Activated CD8-positive, alpha-beta T cell treated with anti-CD3 and anti-CD28 coated beads, Interleukin-2, amount 10 ng/mL, durations not matched to agents 7 days and 5 days (primary cell): Measurements from ENCODE around the gene PAPLN. TPM values are rescaled to one million over a fixed set of nuclear protein-coding genes. Genes with fewer than 3 reads are reported as not detected.

Experiments
- ATAC-seq: fragments of 150-1000 bp; cut with Tn5 transposase; one replicate; pipeline ENCODE4 v1.10.0; 2021; ENCODE audit warnings: moderate library complexity
- CTCF ChIA-PET: fragments of 350-600 bp; sonication (Branson Sonifier 250); formaldehyde crosslinking; loops from one replicate; lab custom pipeline; 2021; ENCODE audit warnings: antibody characterized with exemption; lab: Charles Lee
- POLR2A ChIA-PET: fragments of 350-600 bp; sonication (Branson Sonifier 250); formaldehyde crosslinking; loops from one replicate; lab custom pipeline; 2021; ENCODE audit warnings: antibody characterized with exemption; lab: Charles Lee
- DNase-seq: peaks from one replicate; pipeline ENCODE4 v3.0.0-alpha.2; 2020
- H3K27ac Mint-ChIP-seq: one replicate; pipeline ENCODE4 v1.8.0; 2021; ENCODE audit warnings: mild to moderate bottlenecking, mixed read lengths
- H3K27me3 Mint-ChIP-seq: one replicate; pipeline ENCODE4 v1.8.0; 2021; ENCODE audit warnings: low read depth, mixed read lengths
- H3K36me3 Mint-ChIP-seq: one replicate; pipeline ENCODE4 v1.8.0; 2021; ENCODE audit warnings: low read depth, mixed read lengths
- H3K4me1 Mint-ChIP-seq: one replicate; pipeline ENCODE4 v1.8.0; 2021; ENCODE audit warnings: low read depth, mixed read lengths
- H3K4me3 Mint-ChIP-seq: one replicate; pipeline ENCODE4 v1.8.0; 2021; ENCODE audit warnings: mild to moderate bottlenecking, mixed read lengths
- H3K9me3 Mint-ChIP-seq: one replicate; pipeline ENCODE4 v1.8.0; 2022; ENCODE audit warnings: mixed read lengths; ENCODE audit not compliant: insufficient read depth
- total RNA-seq, 2 experiments: library from RNA; stranded (reverse); gene quantifications; one replicate each; pipeline ENCODE4 v1.2.3, GENCODE V29; 2021

The PAPLN gene
- total RNA-seq, 2 experiments from 2014 or later = 0.29 to 0.45 TPM

DNA sequence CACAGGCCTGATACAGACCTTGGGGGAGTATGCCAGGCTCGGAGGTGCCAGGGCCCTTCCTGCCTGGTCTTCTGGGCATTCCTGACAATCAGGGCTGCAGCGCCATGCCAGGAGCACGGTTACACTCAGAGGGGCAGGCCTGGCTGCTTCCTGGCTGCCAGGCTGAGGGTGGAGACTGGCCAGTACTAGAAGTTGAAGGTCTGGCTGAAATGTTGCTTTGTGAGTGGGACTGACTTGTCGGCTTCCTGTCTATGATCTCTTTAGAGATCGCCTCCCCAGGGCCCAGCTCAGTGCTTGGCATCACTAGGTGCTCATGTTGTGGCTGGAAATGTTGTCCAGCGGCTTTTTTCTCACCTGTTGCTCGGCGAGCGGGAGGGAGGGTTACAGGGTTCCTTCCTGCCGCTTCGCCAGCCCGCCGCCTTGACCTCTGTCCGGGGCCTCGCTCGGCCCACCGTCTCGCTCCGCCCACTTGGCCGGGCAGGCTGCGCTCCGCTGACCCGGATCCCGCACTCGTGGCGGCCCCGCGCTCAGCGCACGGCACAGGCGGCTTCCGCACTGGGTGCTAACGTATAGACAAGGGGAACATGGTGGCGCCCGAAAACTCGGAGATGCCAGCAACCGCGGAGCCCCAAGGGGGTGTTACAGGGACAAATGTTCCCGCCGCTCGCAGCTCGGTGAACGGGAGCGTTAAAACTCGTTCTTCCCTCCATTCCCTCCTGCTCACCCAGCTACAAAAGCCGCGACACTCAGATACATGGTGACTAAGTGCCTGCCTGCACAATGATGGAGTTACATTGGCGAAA is 32.6 kb downstream of the PAPLN start:
- Mint-ChIP-seq H3K4me1 (peaks cover 10% of the 10 kb centered on the region), H3K4me3 (peak overlapping the region; percentile 20), H3K9me3 (no peaks in the 10 kb centered on the region), H3K36me3 (peaks cover 6% of the 10 kb centered on the region), H3K27ac (no peak overlapping the region), H3K27me3 (peaks cover 13% of the 10 kb centered on the region)
- ChIA-PET CTCF (interaction anchor here (1.6 kb wide), 1 partner anchor 202 kb away, joined by 3 read pairs; no protein-coding TSS in a partner anchor), POLR2A (no interaction called here)
- ATAC-seq (peak; percentile 53), DNase-seq (no peak)

GRCh38 chr14:73272393-73272792 is 35.1 kb downstream of the PAPLN start:
- peaks cover 10% of the 10 kb centered on the region for H3K4me1 Mint-ChIP-seq
- ChIA-PET POLR2A (no interaction called here), CTCF (interaction anchor here (0.8 to 1.9 kb wide), 3 partner anchors 10 to 199 kb away, joined by 3 to 6 read pairs (median 3); no protein-coding TSS in a partner anchor)
- no peak for DNase-seq
- peaks cover 11% of the 10 kb centered on the region for H3K36me3 Mint-ChIP-seq
- ATAC-seq = no peak
- peaks cover 13% of the 10 kb centered on the region for H3K27me3 Mint-ChIP-seq
- H3K4me3 Mint-ChIP-seq = no peak overlapping the region
- H3K27ac Mint-ChIP-seq = no peak overlapping the region
- H3K9me3 Mint-ChIP-seq = no peaks in the 10 kb centered on the region

DNA sequence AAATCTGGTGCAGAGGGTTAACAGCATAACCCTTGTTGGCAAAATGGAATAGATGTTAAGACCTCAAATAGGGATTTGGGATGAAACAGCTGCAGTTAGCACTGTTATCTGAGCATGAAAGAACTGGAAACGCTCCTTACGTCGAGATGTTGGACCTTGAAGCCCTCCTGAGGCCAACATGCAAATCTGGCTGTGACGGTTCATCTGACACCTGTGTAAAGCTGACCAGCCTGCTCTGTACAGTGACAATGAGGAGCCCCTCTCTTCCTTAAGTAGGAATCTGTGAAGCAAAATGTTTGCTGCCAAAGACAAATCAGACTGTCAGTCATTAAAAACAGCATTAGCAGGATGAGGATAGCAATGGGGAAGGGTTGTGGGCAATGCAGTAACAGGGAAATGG is 36.5 kb downstream of the PAPLN start:
- ChIA-PET CTCF (interaction anchor here (0.6 to 1.5 kb wide), 2 partner anchors 21 to 592 kb away, joined by 3 to 9 read pairs; no protein-coding TSS in a partner anchor), POLR2A (no interaction called here)
- ATAC-seq (no peak), DNase-seq (no peak)
- peaks cover 11% of the 10 kb centered on the region for H3K36me3 Mint-ChIP-seq
- no peak overlapping the region for H3K4me3 Mint-ChIP-seq
- peaks cover 13% of the 10 kb centered on the region for H3K27me3 Mint-ChIP-seq
- no peaks in the 10 kb centered on the region for H3K9me3 Mint-ChIP-seq
- no peak overlapping the region for H3K27ac Mint-ChIP-seq
- peaks cover 10% of the 10 kb centered on the region for H3K4me1 Mint-ChIP-seq

DNA sequence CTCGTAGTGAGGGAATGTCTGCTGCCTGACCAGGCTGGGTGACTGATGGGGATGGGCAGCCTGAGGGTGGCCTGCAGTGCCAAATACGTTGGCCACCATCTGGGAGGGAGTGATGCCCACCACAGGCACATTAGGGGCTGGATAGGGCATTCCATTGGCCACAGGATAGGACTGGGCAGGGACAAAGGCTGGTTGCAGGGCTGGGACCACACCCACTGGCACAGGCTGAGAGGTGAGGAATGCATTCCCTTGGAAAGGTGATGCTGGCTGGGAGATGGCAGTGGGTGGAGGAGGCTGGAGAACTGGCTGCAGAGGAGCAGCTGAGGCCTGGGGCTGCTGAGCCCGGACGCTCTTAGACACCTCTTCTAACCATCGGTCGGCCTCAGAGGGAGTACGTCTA is 39.5 kb downstream of the PAPLN start:
- no peak for ATAC-seq
- POLR2A ChIA-PET = no interaction called here

DNA sequence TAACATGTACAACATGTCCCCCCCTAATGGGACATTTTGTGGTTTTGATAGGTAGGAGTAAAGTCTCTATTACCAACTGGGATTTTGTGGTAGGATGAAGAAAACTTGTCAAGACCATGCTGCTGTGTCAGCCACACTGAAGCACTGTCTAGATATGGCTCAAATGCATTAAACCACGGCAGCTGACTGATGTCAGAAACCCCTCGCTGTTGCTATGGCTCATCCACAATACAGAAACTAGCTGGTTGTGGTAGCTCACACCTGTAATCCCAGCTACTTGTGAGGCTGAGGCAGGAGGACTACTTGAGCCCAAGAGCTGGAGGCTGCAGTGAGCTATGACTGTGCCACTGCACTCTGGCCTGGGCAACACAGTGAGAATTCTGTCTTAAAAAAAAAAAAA is 40.1 kb downstream of the PAPLN start:
- Mint-ChIP-seq H3K36me3 (peaks cover 24% of the 10 kb centered on the region), H3K27ac (no peak overlapping the region), H3K27me3 (no peaks in the 10 kb centered on the region), H3K9me3 (no peaks in the 10 kb centered on the region), H3K4me1 (peaks cover 9% of the 10 kb centered on the region), H3K4me3 (no peak overlapping the region)
- DNase-seq (no peak), ATAC-seq (peak; percentile 23)
- CTCF ChIA-PET = no interaction called here
- POLR2A ChIA-PET = no interaction called here

More for the DNA sequence above, 39.5 kb downstream of the PAPLN start:
- no peak overlapping the region for H3K27ac Mint-ChIP-seq
- no peak for DNase-seq
- no peaks in the 10 kb centered on the region for H3K27me3 Mint-ChIP-seq
- H3K4me1 Mint-ChIP-seq = peaks cover 5% of the 10 kb centered on the region
- H3K4me3 Mint-ChIP-seq = no peak overlapping the region
- H3K9me3 Mint-ChIP-seq = no peaks in the 10 kb centered on the region
- CTCF ChIA-PET = no interaction called here
- H3K36me3 Mint-ChIP-seq = peaks cover 22% of the 10 kb centered on the region

DNA sequence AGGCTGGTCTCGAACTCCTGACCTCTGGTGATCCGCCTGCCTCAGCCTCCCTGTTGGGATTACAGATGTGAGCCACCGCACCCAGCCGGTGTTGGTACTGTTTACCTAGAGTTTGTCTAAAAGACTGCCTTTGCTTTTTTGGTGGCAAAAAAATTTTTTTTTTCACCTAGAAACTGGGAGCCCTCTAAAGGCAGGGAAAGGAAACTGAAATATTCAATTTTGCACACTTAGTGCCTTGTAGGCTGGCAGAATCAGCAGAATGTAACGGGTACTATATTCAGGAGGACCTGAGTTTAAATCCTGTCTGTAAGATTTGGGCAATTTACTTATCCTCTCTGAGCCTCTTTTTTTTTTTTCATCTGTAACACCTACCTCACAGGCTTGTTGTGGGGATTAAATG is 43.6 kb downstream of the PAPLN start:
- Mint-ChIP-seq H3K27ac (no peak overlapping the region), H3K9me3 (no peaks in the 10 kb centered on the region), H3K4me3 (no peak overlapping the region), H3K27me3 (no peaks in the 10 kb centered on the region), H3K4me1 (peaks cover 13% of the 10 kb centered on the region), H3K36me3 (peaks cover 38% of the 10 kb centered on the region)
- ChIA-PET POLR2A (no interaction called here), CTCF (interaction anchor here (1.2 kb wide), 2 partner anchors 14 to 15 kb away, joined by 3 read pairs; no protein-coding TSS in a partner anchor)
- DNase-seq (no peak), ATAC-seq (no peak)

GRCh38 chr14:73283608-73284379 is 46.5 kb downstream of the PAPLN start:
- DNase-seq (no peak), ATAC-seq (no peak)
- Mint-ChIP-seq H3K4me3 (no peak overlapping the region), H3K4me1 (peaks cover 13% of the 10 kb centered on the region), H3K27me3 (no peaks in the 10 kb centered on the region), H3K27ac (no peak overlapping the region), H3K36me3 (peaks cover 35% of the 10 kb centered on the region), H3K9me3 (no peaks in the 10 kb centered on the region)
- ChIA-PET POLR2A (no interaction called here), CTCF (interaction anchor here (1.6 kb wide), 1 partner anchor 11 kb away, joined by 7 read pairs; no protein-coding TSS in a partner anchor)

- Mint-ChIP-seq H3K36me3 (peaks cover 35% of the 10 kb centered on the region), H3K4me1 (peaks cover 29% of the 10 kb centered on the region), H3K27ac (no peak overlapping the region), H3K9me3 (no peaks in the 10 kb centered on the region), H3K4me3 (no peak overlapping the region), H3K27me3 (no peaks in the 10 kb centered on the region)
- no peak for ATAC-seq
- CTCF ChIA-PET = interaction anchor here (0.8 to 2.4 kb wide), 2 partner anchors 9 to 18 kb away, joined by 3 to 16 read pairs; no protein-coding TSS in a partner anchor
- DNase-seq = no peak
- POLR2A ChIA-PET = interaction anchor here (0.7 kb wide), 1 partner anchor 374 kb away, joined by 3 read pairs; no protein-coding TSS in a partner anchor
Observed at GRCh38 chr14:73285979-73286378, 48.7 kb downstream of the PAPLN start.

GRCh38 chr14:73286598-73286997 is 49.3 kb downstream of the PAPLN start:
- Mint-ChIP-seq H3K36me3 (peaks cover 30% of the 10 kb centered on the region), H3K9me3 (no peaks in the 10 kb centered on the region), H3K27ac (no peak overlapping the region), H3K4me3 (no peak overlapping the region), H3K27me3 (no peaks in the 10 kb centered on the region), H3K4me1 (peaks cover 27% of the 10 kb centered on the region)
- ChIA-PET CTCF (interaction anchor here (2.4 kb wide), 1 partner anchor 9 kb away, joined by 16 read pairs; no protein-coding TSS in a partner anchor), POLR2A (no interaction called here)
- ATAC-seq (no peak), DNase-seq (no peak)

GRCh38 chr14:73287071-73287470 is 49.8 kb downstream of the PAPLN start:
- no peaks in the 10 kb centered on the region for H3K27me3 Mint-ChIP-seq
- H3K27ac Mint-ChIP-seq = no peak overlapping the region
- H3K36me3 Mint-ChIP-seq = peaks cover 26% of the 10 kb centered on the region
- POLR2A ChIA-PET = no interaction called here
- H3K4me3 Mint-ChIP-seq = no peak overlapping the region
- DNase-seq (no peak), ATAC-seq (no peak)
- CTCF ChIA-PET = interaction anchor here (2.4 kb wide), 1 partner anchor 8 kb away, joined by 16 read pairs; no protein-coding TSS in a partner anchor
- no peaks in the 10 kb centered on the region for H3K9me3 Mint-ChIP-seq
- peaks cover 23% of the 10 kb centered on the region for H3K4me1 Mint-ChIP-seq

GRCh38 chr14:73289308-73289707 is 52.0 kb downstream of the PAPLN start:
- Mint-ChIP-seq H3K27me3 (no peaks in the 10 kb centered on the region), H3K36me3 (peaks cover 15% of the 10 kb centered on the region), H3K4me1 (peaks cover 18% of the 10 kb centered on the region), H3K27ac (no peak overlapping the region), H3K9me3 (no peaks in the 10 kb centered on the region), H3K4me3 (no peak overlapping the region)
- POLR2A ChIA-PET = interaction anchor here (1.6 kb wide), 1 partner anchor 169 kb away, joined by 3 read pairs; the partner anchor contains the start of gene NUMB
- ATAC-seq (no peak), DNase-seq (no peak)
- CTCF ChIA-PET = interaction anchor here (1.5 to 1.9 kb wide), 3 partner anchors 18 to 182 kb away, joined by 3 to 5 read pairs (median 3); no protein-coding TSS in a partner anchor
